H9 (cell line): ENCODE data around the gene BNC1. TPM values are rescaled to one million over a fixed set of nuclear protein-coding genes. Genes with fewer than 3 reads are reported as not detected.

Experiments used
- DNase-seq: peaks from one replicate; pipeline ENCODE4 v3.0.0-alpha.2; 2017
- H2AFZ ChIP-seq: one replicate; pipeline ENCODE4 v1.6.1; 2013; ENCODE audit warnings: mild to moderate bottlenecking, low read length, control low read depth, moderate library complexity
- H2AK5ac ChIP-seq: 2 replicates; pipeline ENCODE4 v1.6.1; 2013; ENCODE audit warnings: low read length, control low read depth, mixed read lengths; ENCODE audit not compliant: insufficient read length
- H2BK120ac ChIP-seq: one replicate; pipeline ENCODE4 v1.6.1; 2013; ENCODE audit warnings: low read depth, mild to moderate bottlenecking, low read length, control low read depth, inconsistent platforms; ENCODE audit not compliant: poor library complexity, severe bottlenecking
- H2BK12ac ChIP-seq: 2 replicates; pipeline ENCODE4 v1.6.1; 2013; ENCODE audit warnings: low read length, control low read depth, mixed read lengths, low read depth; ENCODE audit not compliant: insufficient read length
- H2BK15ac ChIP-seq: 2 replicates; pipeline ENCODE4 v1.6.1; 2013; ENCODE audit warnings: low read depth, low read length, control low read depth
- H2BK20ac ChIP-seq: one replicate; pipeline ENCODE4 v1.6.1; 2013; ENCODE audit warnings: low read depth, mild to moderate bottlenecking, low read length, control low read depth, inconsistent platforms; ENCODE audit not compliant: poor library complexity, severe bottlenecking
- H2BK5ac ChIP-seq: 2 replicates; pipeline ENCODE4 v1.6.1; 2013; ENCODE audit warnings: low read length, control low read depth, mixed read lengths; ENCODE audit not compliant: insufficient read length
- H3K14ac ChIP-seq: 2 replicates; pipeline ENCODE4 v1.6.1; 2013; ENCODE audit warnings: low read length, control low read depth; ENCODE audit not compliant: insufficient read depth
- H3K18ac ChIP-seq: 2 replicates; pipeline ENCODE4 v1.6.1; 2013; ENCODE audit warnings: low read depth, mild to moderate bottlenecking, mixed read lengths, low read length, control low read depth; ENCODE audit not compliant: insufficient read length
- H3K23ac ChIP-seq: 2 replicates; pipeline ENCODE4 v1.6.1; 2013; ENCODE audit warnings: low read length, control low read depth, mixed read lengths, low read depth; ENCODE audit not compliant: insufficient read length
- H3K23me2 ChIP-seq: 2 replicates; pipeline ENCODE4 v1.6.1; 2013; ENCODE audit warnings: low read depth, mild to moderate bottlenecking, mixed read lengths, low read length, control low read depth; ENCODE audit not compliant: insufficient read length, poor library complexity, severe bottlenecking
- H3K27ac ChIP-seq: 2 replicates; pipeline ENCODE4 v1.5.1; 2013; ENCODE audit warnings: low read length, control low read depth, mixed read lengths, low read depth; ENCODE audit not compliant: insufficient read length
- H3K27me3 ChIP-seq: 2 replicates; pipeline ENCODE4 v1.6.1; 2013; ENCODE audit warnings: low read length, control low read depth, inconsistent platforms; ENCODE audit not compliant: insufficient read depth
- H3K4ac ChIP-seq: 2 replicates; pipeline ENCODE4 v1.6.1; 2013; ENCODE audit warnings: low read depth, mild to moderate bottlenecking, control low read depth, inconsistent platforms, low read length, moderate library complexity
- H3K4me1 ChIP-seq: 2 replicates; pipeline ENCODE4 v1.6.1; 2013; ENCODE audit warnings: low read length, control low read depth, inconsistent platforms; ENCODE audit not compliant: insufficient read depth
- H3K4me2 ChIP-seq: 2 replicates; pipeline ENCODE4 v1.6.1; 2013; ENCODE audit warnings: low read length, control low read depth, mixed read lengths; ENCODE audit not compliant: insufficient read length, insufficient read depth
- H3K56ac ChIP-seq: 2 replicates; pipeline ENCODE4 v1.6.1; 2013; ENCODE audit warnings: low read depth, mild to moderate bottlenecking, mixed read lengths, low read length, control low read depth; ENCODE audit not compliant: insufficient read length
- H3K79me1 ChIP-seq: 2 replicates; pipeline ENCODE4 v1.6.1; 2013; ENCODE audit warnings: low read depth, mild to moderate bottlenecking, moderate library complexity, low read length, control low read depth, inconsistent platforms; ENCODE audit not compliant: insufficient read depth, poor library complexity, severe bottlenecking
- H3K79me2 ChIP-seq: 2 replicates; pipeline ENCODE4 v1.6.1; 2013; ENCODE audit warnings: low read length, control low read depth, inconsistent platforms; ENCODE audit not compliant: insufficient read depth
- H3K9ac ChIP-seq: 2 replicates; pipeline ENCODE4 v1.6.1; 2013; ENCODE audit warnings: low read length, control low read depth, mixed read lengths; ENCODE audit not compliant: insufficient read length; ENCODE audit errors: extremely low read depth
- H3K9me3 ChIP-seq: one replicate; pipeline ENCODE4 v1.6.1; 2013; ENCODE audit warnings: low read depth, low read length, inconsistent platforms; ENCODE audit not compliant: control insufficient read depth
- H3T11ph ChIP-seq: one replicate; pipeline ENCODE4 v1.6.1; 2013; ENCODE audit warnings: mild to moderate bottlenecking, low read length, control low read depth, inconsistent platforms
- H4K20me1 ChIP-seq: one replicate; pipeline ENCODE4 v1.6.1; 2013; ENCODE audit not compliant: control insufficient read depth, insufficient read length, insufficient read depth
- H4K5ac ChIP-seq: 2 replicates; pipeline ENCODE4 v1.6.1; 2013; ENCODE audit warnings: low read depth, mild to moderate bottlenecking, mixed read lengths, low read length, control low read depth; ENCODE audit not compliant: insufficient read length
- H4K8ac ChIP-seq: replicated peaks from 2 replicates; pipeline ENCODE4 v1.6.1; 2013; ENCODE audit warnings: low read length, control low read depth, mixed read lengths, low read depth; ENCODE audit not compliant: insufficient read length
- H4K91ac ChIP-seq: 2 replicates; pipeline ENCODE4 v1.6.1; 2013; ENCODE audit warnings: low read depth, mild to moderate bottlenecking, moderate library complexity, mixed read lengths, low read length, control low read depth; ENCODE audit not compliant: insufficient read length
- H3K27ac Mint-ChIP-seq, 3 experiments: 2 replicates in 2 of 3; 3 replicates in 1 of 3; pipeline ENCODE4 v1.8.0; 2020 to 2021; ENCODE audit warnings: mixed read lengths in 3 of 3, mild to moderate bottlenecking in 1 of 3, moderate library complexity in 1 of 3
- H3K27me3 Mint-ChIP-seq: 2 replicates; pipeline ENCODE4 v1.8.0; 2021; ENCODE audit warnings: low read depth, mild to moderate bottlenecking, moderate library complexity, mixed read lengths
- H3K36me3 Mint-ChIP-seq, 3 experiments: 2 replicates in 2 of 3; 3 replicates in 1 of 3; pipeline ENCODE4 v1.8.0; 2020 to 2021; ENCODE audit warnings: low read depth in 3 of 3, mixed read lengths in 3 of 3; ENCODE audit not compliant: insufficient read depth in 1 of 3
- H3K4me1 Mint-ChIP-seq, 2 experiments: 2 replicates each; pipeline ENCODE4 v1.8.0; 2020; ENCODE audit warnings: mixed read lengths in 2 of 2
- H3K4me3 Mint-ChIP-seq, 2 experiments: 2 replicates in 1 of 2; 3 replicates in 1 of 2; pipeline ENCODE4 v1.8.0; 2020 to 2021; ENCODE audit warnings: mild to moderate bottlenecking in 2 of 2, mixed read lengths in 2 of 2, moderate library complexity in 1 of 2
- H3K9me3 Mint-ChIP-seq, 2 experiments: 2 replicates in 1 of 2; 3 replicates in 1 of 2; pipeline ENCODE4 v1.8.0; 2020; ENCODE audit warnings: mild to moderate bottlenecking in 2 of 2, mixed read lengths in 2 of 2, moderate library complexity in 1 of 2
- WGBS: extraction: QIAGEN DNeasy Blood & Tissue Kit; methylation state at CpG from one replicate; pipeline ENCODE4 v1.1.7; 2013; ENCODE audit warnings: missing lambda C conversion rate, low lambda C conversion rate, mixed read lengths; ENCODE audit not compliant: insufficient read length; ENCODE audit errors: extremely low coverage; 5-methylcytosine and 5-hydroxymethylcytosine counted together
- total RNA-seq: library from RNA; stranded (reverse); gene quantifications from 2 replicates; pipeline ENCODE4 v1.2.1, GENCODE V29; 2021
- TF ChIP-seq, protein P1 (sequence below): fragments of 200-600 bp; sonication (generic); conservative IDR thresholded peaks from 3 replicates; pipeline ENCODE4 v1.8.0; 2021; ENCODE audit warnings: antibody characterized with exemption, mild to moderate bottlenecking

BNC1 gene
- total RNA-seq, 1 experiment from 2014 or later: not detected

DNA sequence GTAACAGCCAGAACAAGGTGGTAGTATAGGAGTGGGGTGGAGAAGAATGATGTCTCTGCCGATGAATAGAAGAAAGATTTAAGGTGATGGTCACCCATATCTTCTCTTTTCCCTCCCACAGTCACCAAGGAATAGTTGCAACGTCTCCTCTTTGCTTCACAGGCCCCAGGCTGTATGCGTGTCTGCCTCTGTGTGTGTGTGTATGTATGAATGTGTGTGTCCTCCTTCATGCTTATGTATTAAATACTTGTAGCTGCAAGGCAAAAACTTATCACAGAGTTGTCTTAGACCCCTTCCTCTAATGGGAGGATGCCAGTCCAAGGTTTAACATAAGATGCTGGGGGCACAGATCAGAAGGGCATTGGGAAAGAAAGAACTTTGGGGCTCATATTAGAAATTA lies 19.1 kb upstream of the BNC1 start:
- Histone ChIP-seq H2BK5ac (no peak overlapping the region), H3K4me1 (peaks cover 3% of the 10 kb centered on the region; the same call in 1 of the 2 replicates), H3K27me3 (no peaks in the 10 kb centered on the region), H3K79me1 (no peaks in the 10 kb centered on the region), H2AK5ac (no peak overlapping the region), H3K27ac (no peak overlapping the region), H2BK12ac (no peak overlapping the region), H3K9ac (no peak overlapping the region), H2BK20ac (no peak overlapping the region), H3K23me2 (no peaks in the 10 kb centered on the region), H2AFZ (no peak overlapping the region), H3K23ac (no peak overlapping the region), H3K56ac (peak overlapping the region; percentile 78), H4K8ac (no peak overlapping the region), H3K4ac (no peak overlapping the region), H4K20me1 (no peaks in the 10 kb centered on the region), H3K14ac (no peak overlapping the region), H2BK120ac (no peak overlapping the region), H3K79me2 (no peaks in the 10 kb centered on the region), H4K5ac (no peak overlapping the region), H3K9me3 (no peaks in the 10 kb centered on the region), H3K4me2 (no peak overlapping the region), H4K91ac (no peak overlapping the region), H3K18ac (no peak overlapping the region), H2BK15ac (no peak overlapping the region), H3T11ph (no peak overlapping the region)
- peaks cover 16 to 21% of the 10 kb centered on the region in 2 experiments for H3K4me1 Mint-ChIP-seq
- no CpG with 5 or more reads among the region's 3 CpGs for WGBS
- TF ChIP-seq, protein P1, sequence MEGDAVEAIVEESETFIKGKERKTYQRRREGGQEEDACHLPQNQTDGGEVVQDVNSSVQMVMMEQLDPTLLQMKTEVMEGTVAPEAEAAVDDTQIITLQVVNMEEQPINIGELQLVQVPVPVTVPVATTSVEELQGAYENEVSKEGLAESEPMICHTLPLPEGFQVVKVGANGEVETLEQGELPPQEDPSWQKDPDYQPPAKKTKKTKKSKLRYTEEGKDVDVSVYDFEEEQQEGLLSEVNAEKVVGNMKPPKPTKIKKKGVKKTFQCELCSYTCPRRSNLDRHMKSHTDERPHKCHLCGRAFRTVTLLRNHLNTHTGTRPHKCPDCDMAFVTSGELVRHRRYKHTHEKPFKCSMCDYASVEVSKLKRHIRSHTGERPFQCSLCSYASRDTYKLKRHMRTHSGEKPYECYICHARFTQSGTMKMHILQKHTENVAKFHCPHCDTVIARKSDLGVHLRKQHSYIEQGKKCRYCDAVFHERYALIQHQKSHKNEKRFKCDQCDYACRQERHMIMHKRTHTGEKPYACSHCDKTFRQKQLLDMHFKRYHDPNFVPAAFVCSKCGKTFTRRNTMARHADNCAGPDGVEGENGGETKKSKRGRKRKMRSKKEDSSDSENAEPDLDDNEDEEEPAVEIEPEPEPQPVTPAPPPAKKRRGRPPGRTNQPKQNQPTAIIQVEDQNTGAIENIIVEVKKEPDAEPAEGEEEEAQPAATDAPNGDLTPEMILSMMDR: no peak
- H3K4me3 Mint-ChIP-seq: no peak overlapping the region
- H3K36me3 Mint-ChIP-seq: no peaks in the 10 kb centered on the region
- no peaks in the 10 kb centered on the region for H3K9me3 Mint-ChIP-seq
- no peak for DNase-seq
- no peak overlapping the region for H3K27ac Mint-ChIP-seq
- H3K27me3 Mint-ChIP-seq: peaks cover 18% of the 10 kb centered on the region
